ENCODE data around the gene LMX1A.
A peak's percentile ranks its signal among the peaks of the same experiment; 100 is the strongest.

LMX1A gene

GRCh38 chr1:165355977-165356811, at the start of gene LMX1A:
LMX1A (minus strand) TSS chr1:165356715; CDS start chr1:165355559, 1,156 bp downstream.
- no peak for DNase-seq

- no peak for DNase-seq
These were observed 47.4 kb upstream of the LMX1A start for GRCh38 chr1:165403835-165404482.

- no peak for DNase-seq
These were observed 46.1 kb upstream of the LMX1A start for GRCh38 chr1:165402517-165403111.

GRCh38 chr1:165397944-165398343, 41.4 kb upstream of the LMX1A start:
- DNase-seq = no peak

GRCh38 chr1:165395901-165396300, 39.4 kb upstream of the LMX1A start:
- no peak for DNase-seq

- peak; percentile 83 for DNase-seq
These were observed 39.0 kb upstream of the LMX1A start for GRCh38 chr1:165395478-165395877.

- DNase-seq = peak; percentile 98
These were observed 36.4 kb upstream of the LMX1A start for GRCh38 chr1:165392634-165393571.

GRCh38 chr1:165389609-165390008, 33.1 kb upstream of the LMX1A start:
- no peak for DNase-seq

GRCh38 chr1:165387961-165388360, 31.4 kb upstream of the LMX1A start:
- no peak for DNase-seq

GRCh38 chr1:165387505-165387904, 31.0 kb upstream of the LMX1A start:
- DNase-seq = no peak

- DNase-seq = no peak
These were observed 27.3 kb upstream of the LMX1A start for GRCh38 chr1:165383599-165384405.

- DNase-seq = no peak
These were observed 26.6 kb upstream of the LMX1A start for GRCh38 chr1:165383067-165383466.

- no peak for DNase-seq
These were observed 25.4 kb upstream of the LMX1A start for GRCh38 chr1:165381745-165382505.

GRCh38 chr1:165376811-165377311, 20.3 kb upstream of the LMX1A start:
- DNase-seq = no peak

GRCh38 chr1:165376041-165376810, 19.7 kb upstream of the LMX1A start:
- no peak for DNase-seq

GRCh38 chr1:165375623-165376022, 19.1 kb upstream of the LMX1A start:
- DNase-seq = no peak

GRCh38 chr1:165371588-165372225, 15.2 kb upstream of the LMX1A start:
- no peak for DNase-seq

GRCh38 chr1:165369255-165369848, 12.8 kb upstream of the LMX1A start:
- no peak for DNase-seq

- DNase-seq = no peak
These were observed 11.0 kb upstream of the LMX1A start for GRCh38 chr1:165367375-165367993.

Data from NCI-H187 treated with DMSO at 0.1 percent for 48 hours (cell line).